Muscle layer of duodenum (tissue), 2 donors: ENCODE results near the gene PCDHGA1.
"Not testable (repeated sequence)": the region's sequence is repeated elsewhere in the genome, so short reads cannot be mapped to it uniquely, and the experiment has no call there.

Experiments used
- H3K27ac ChIP-seq: one replicate; pipeline ENCODE4 v1.7.0; 2013; ENCODE audit warnings: mild to moderate bottlenecking, low read length
- H3K27me3 ChIP-seq: one replicate; pipeline ENCODE4 v1.7.0; 2013; ENCODE audit warnings: low read depth, mild to moderate bottlenecking, control low read depth, low read length
- H3K36me3 ChIP-seq, 2 donors: one replicate each; pipeline ENCODE4 v1.7.0; 2013; ENCODE audit warnings: low read length in 2 of 2, control low read depth in 1 of 2, mild to moderate bottlenecking in 1 of 2; ENCODE audit not compliant: insufficient read depth in 2 of 2, control insufficient read depth in 1 of 2
- H3K4me1 ChIP-seq, 2 donors: one replicate each; pipeline ENCODE4 v1.7.0; 2013; ENCODE audit warnings: low read length in 2 of 2, mild to moderate bottlenecking in 2 of 2, control low read depth in 1 of 2, moderate library complexity in 1 of 2; ENCODE audit not compliant: insufficient read depth in 2 of 2, control insufficient read depth in 1 of 2
- H3K4me3 ChIP-seq, 2 donors: one replicate each; pipeline ENCODE4 v1.7.0; 2013; ENCODE audit warnings: low read length in 2 of 2, low read depth in 1 of 2, mild to moderate bottlenecking in 1 of 2
- H3K9me3 ChIP-seq, 2 donors: one replicate each; pipeline ENCODE4 v1.7.0; 2013; ENCODE audit warnings: low read length in 2 of 2, control low read depth in 1 of 2, mild to moderate bottlenecking in 1 of 2; ENCODE audit not compliant: control insufficient read depth in 1 of 2
- donor health status: healthy.

PCDHGA1 gene

GRCh38 chr5:141326088-141326854 lies 4.0 kb upstream of the PCDHGA1 start:
- Histone ChIP-seq H3K36me3 (peaks cover 0 to 3% of the 10 kb centered on the region in 2 donors), H3K27ac (peak overlapping the region; percentile 41), H3K4me3 (peak overlapping the region; percentile 57 to 60), H3K9me3 (peaks cover 42 to 53% of the 10 kb centered on the region in 2 donors), H3K27me3 (no peaks in the 10 kb centered on the region), H3K4me1 (no peaks in the 10 kb centered on the region)

- Histone ChIP-seq H3K27me3 (no peaks in the 10 kb centered on the region), H3K36me3 (peaks cover 0 to 3% of the 10 kb centered on the region in 2 donors), H3K4me1 (no peaks in the 10 kb centered on the region), H3K4me3 (peak overlapping the region in 1 of 2 donors; percentile 54), H3K9me3 (peaks cover 37 to 65% of the 10 kb centered on the region in 2 donors), H3K27ac (no peak overlapping the region)
These were observed 2.1 kb upstream of the PCDHGA1 start for GRCh38 chr5:141328231-141328630.

GRCh38 chr5:141332571-141332970 lies 2.3 kb downstream of the PCDHGA1 start:
- H3K27me3 ChIP-seq, result not testable (repeated sequence)

GRCh38 chr5:141338538-141339306 lies 8.4 kb downstream of the PCDHGA1 start, which contains the start of gene PCDHGA2:
Gene PCDHGA2 (plus strand): TSS chr5:141338760.
- H3K27me3 ChIP-seq, result no peaks in the 10 kb centered on the region
- H3K4me3 ChIP-seq, result peak within 1 kb of the TSS; percentile 31 to 63
- no peaks in the 10 kb centered on the region for H3K4me1 ChIP-seq
- H3K27ac ChIP-seq, result no peak within 1 kb of the TSS
- peaks cover 44 to 74% of the 10 kb centered on the region in 2 donors for H3K9me3 ChIP-seq
- H3K36me3 ChIP-seq, result peaks cover 0 to 4% of the 10 kb centered on the region in 2 donors

More at GRCh38 chr5:141332571-141332970, 2.3 kb downstream of the PCDHGA1 start:
- peak overlapping the region in 1 of 2 donors; percentile 54 for H3K4me3 ChIP-seq
- not testable (repeated sequence) for H3K27ac ChIP-seq, H3K4me1 ChIP-seq, H3K36me3 ChIP-seq
- H3K9me3 ChIP-seq, result peaks cover 40 to 75% of the 10 kb centered on the region in 2 donors

GRCh38 chr5:141340781-141341354 lies 10.6 kb downstream of the PCDHGA1 start:
- H3K4me1 ChIP-seq, H3K27me3 ChIP-seq, H3K27ac ChIP-seq, H3K36me3 ChIP-seq: not testable (repeated sequence)
- H3K4me3 ChIP-seq, result peak overlapping the region in 1 of 2 donors; percentile 63
- peaks cover 49 to 84% of the 10 kb centered on the region in 2 donors for H3K9me3 ChIP-seq

- Histone ChIP-seq H3K27me3 (no peaks in the 10 kb centered on the region), H3K4me1 (no peaks in the 10 kb centered on the region), H3K36me3 (peaks cover 0 to 4% of the 10 kb centered on the region in 2 donors), H3K4me3 (peak overlapping the region; percentile 8 to 23), H3K9me3 (peaks cover 50 to 88% of the 10 kb centered on the region in 2 donors), H3K27ac (no peak overlapping the region)
These were observed 12.5 kb downstream of the PCDHGA1 start for GRCh38 chr5:141342773-141343172.

- no peaks in the 10 kb centered on the region for H3K27me3 ChIP-seq
- H3K4me1 ChIP-seq, result no peaks in the 10 kb centered on the region
- H3K9me3 ChIP-seq, result peaks cover 56 to 88% of the 10 kb centered on the region in 2 donors
- H3K27ac ChIP-seq, result no peak within 1 kb of the TSS
- peak within 1 kb of the TSS; percentile 30 to 57 for H3K4me3 ChIP-seq
- peaks cover 0 to 4% of the 10 kb centered on the region in 2 donors for H3K36me3 ChIP-seq
These were observed 13.1 kb downstream of the PCDHGA1 start, which contains the start of gene PCDHGA3 for GRCh38 chr5:141343242-141343952. Gene PCDHGA3 (plus strand): TSS chr5:141343829. CDS start chr5:141344034, 205 bp downstream.

GRCh38 chr5:141343953-141344463 lies 13.7 kb downstream of the PCDHGA1 start:
- no peaks in the 10 kb centered on the region for H3K27me3 ChIP-seq
- no peak overlapping the region for H3K27ac ChIP-seq
- no peaks in the 10 kb centered on the region for H3K4me1 ChIP-seq
- peaks cover 0 to 4% of the 10 kb centered on the region in 2 donors for H3K36me3 ChIP-seq
- H3K9me3 ChIP-seq, result peaks cover 61 to 88% of the 10 kb centered on the region in 2 donors
- peak overlapping the region; percentile 30 to 57 for H3K4me3 ChIP-seq

- Histone ChIP-seq H3K27ac (no peak overlapping the region), H3K9me3 (peaks cover 53 to 83% of the 10 kb centered on the region in 2 donors), H3K4me1 (no peaks in the 10 kb centered on the region), H3K27me3 (no peaks in the 10 kb centered on the region), H3K36me3 (no peaks in the 10 kb centered on the region), H3K4me3 (peak overlapping the region in 1 of 2 donors; percentile 57)
These were observed 15.0 kb downstream of the PCDHGA1 start for GRCh38 chr5:141345327-141345726.

- H3K4me1 ChIP-seq, H3K27me3 ChIP-seq, H3K36me3 ChIP-seq, H3K27ac ChIP-seq: not testable (repeated sequence)
- Histone ChIP-seq H3K9me3 (peaks cover 58 to 83% of the 10 kb centered on the region in 2 donors), H3K4me3 (peak overlapping the region in 1 of 2 donors; percentile 43)
These were observed 15.7 kb downstream of the PCDHGA1 start for GRCh38 chr5:141346017-141346416.
